HG02763 (cell line): ENCODE measurements around the gene TAAR1.
"Not testable (repeated sequence)": the region's sequence is repeated elsewhere in the genome, so short reads cannot be mapped to it uniquely, and the experiment has no call there.

Source experiments
- ATAC-seq: cut with Tn5 transposase; IDR thresholded peaks from one replicate; pipeline ENCODE4 v1.9.1; 2021; ENCODE audit warnings: mild to moderate bottlenecking, moderate library complexity; ENCODE audit not compliant: unreplicated experiment

The TAAR1 gene, protein sequence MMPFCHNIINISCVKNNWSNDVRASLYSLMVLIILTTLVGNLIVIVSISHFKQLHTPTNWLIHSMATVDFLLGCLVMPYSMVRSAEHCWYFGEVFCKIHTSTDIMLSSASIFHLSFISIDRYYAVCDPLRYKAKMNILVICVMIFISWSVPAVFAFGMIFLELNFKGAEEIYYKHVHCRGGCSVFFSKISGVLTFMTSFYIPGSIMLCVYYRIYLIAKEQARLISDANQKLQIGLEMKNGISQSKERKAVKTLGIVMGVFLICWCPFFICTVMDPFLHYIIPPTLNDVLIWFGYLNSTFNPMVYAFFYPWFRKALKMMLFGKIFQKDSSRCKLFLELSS

DNA sequence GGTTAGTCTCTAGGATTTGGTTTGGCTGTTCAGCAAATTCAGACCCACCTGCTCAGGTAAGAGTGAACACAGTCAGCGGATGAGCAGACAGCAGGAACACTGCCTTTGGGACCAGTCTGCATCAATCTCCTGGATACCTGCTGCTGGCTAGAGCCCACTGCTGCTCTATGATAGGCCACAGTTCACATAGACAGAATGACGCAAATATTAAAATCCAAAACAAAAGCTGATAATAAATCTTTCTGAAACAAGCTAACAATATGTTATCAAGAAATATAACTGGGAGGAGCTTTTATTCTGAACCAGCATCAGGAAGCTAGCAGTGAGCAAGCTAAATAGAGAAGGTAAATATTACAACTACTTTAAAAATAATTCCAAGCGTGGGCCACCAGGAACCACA, at the start of gene TAAR1:
Gene TAAR1 (minus strand): TSS at position 101 of the 400 bp plus-strand sequence. CDS start 13,179 bp downstream, outside the sequence.
- no peak for ATAC-seq

GRCh38 chr6:132708771-132709170, 49.8 kb upstream of the TAAR1 start:
- ATAC-seq: no peak

DNA sequence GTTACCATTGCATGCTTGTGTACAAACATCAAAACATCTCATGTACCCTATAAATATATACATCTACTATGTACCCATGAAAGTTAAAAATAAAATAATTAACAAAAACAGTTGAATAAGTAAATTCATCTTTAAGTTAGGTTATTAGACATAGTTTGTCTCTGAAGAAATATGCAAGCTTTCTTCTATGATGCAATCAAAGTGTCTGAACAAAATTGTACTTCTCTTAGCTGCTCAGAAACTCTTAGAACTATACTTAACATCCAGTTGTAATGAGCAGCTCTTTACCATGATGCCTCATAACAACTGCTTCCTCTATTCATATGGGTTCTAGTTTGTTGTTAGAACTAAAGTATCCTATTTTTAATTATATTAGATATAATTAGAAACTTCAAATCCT, 49.0 kb upstream of the TAAR1 start:
- ATAC-seq: no peak

GRCh38 chr6:132706756-132707155, 47.8 kb upstream of the TAAR1 start:
- ATAC-seq: not testable (repeated sequence)

DNA sequence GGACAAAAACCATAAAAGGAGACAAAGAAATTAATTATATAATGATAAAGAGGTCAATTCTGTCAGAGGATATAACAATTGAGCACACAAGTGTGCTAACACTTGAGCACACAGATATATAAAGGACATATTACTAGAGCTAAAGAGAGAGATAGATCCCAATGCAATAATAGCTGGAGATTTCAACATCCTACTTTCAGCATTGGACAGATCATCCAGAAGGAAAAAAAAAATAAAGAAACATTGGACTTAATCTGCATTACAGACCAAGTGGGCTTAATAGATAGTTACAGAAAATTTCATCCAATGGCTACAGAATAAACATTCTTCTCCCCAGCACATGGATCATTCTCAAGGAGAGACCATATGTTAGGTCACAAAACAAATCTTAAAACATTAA, 45.0 kb upstream of the TAAR1 start:
- no peak for ATAC-seq

GRCh38 chr6:132698608-132699007, 39.6 kb upstream of the TAAR1 start:
- ATAC-seq: no peak

DNA sequence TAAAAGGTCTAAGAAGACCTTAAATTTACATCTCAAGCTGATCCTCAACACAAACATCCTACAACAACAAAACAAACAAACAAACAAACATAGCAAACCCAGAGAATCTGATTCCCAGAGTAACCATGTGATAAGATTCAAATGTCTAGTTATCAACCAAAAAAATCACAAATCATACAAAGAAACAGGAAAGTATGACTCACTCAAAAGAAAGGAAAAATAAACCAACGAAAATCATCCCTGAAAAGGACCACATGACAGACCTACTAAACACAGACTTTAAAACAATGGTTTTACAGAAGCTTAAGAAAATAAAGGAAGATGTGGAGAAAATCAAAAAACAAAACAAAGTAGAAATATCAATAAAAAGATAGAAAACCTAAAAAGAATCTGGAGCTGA, 36.8 kb upstream of the TAAR1 start:
- no peak for ATAC-seq

DNA sequence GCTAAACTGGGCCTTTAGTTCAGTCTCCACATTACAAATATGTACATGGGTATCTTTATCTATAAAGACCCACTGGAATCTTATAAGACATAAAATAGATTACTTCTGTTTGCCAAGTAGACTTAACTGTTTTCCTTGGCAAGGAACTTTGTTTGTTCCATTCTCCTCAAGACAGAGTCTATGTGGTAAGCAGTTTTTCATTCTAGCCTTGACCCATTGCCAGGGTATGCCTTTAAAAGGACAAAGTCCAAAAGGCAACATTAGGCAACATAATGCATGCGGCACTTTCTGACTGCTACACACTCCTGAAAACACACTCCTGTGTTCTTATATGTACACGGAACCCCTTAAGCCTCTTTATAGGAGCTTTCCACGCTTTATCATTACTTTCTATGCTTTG, 34.5 kb upstream of the TAAR1 start:
- no peak for ATAC-seq

- no peak for ATAC-seq
Measured at GRCh38 chr6:132690678-132691077, 31.7 kb upstream of the TAAR1 start.

- ATAC-seq: no peak
Measured at GRCh38 chr6:132687306-132687705, 28.3 kb upstream of the TAAR1 start.

DNA sequence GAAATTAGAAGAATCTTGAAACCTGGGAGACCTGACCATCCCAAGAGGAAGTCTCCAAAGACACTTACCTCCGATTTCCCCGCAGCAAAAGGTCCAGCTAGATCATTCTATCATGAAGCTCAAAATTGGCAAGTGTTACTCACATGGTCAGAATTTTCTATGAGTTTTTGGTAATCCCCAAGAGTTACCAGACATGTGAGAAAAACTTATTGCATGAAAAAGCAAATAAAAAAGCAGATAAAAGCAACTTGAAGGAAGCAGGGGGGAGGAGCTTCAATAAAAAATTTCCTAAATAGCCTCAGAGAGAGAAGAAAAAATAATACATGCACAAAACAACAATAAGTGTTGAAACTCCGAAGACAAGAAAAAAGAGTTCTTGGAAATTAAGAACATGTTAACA, 27.5 kb upstream of the TAAR1 start:
- ATAC-seq: no peak

DNA sequence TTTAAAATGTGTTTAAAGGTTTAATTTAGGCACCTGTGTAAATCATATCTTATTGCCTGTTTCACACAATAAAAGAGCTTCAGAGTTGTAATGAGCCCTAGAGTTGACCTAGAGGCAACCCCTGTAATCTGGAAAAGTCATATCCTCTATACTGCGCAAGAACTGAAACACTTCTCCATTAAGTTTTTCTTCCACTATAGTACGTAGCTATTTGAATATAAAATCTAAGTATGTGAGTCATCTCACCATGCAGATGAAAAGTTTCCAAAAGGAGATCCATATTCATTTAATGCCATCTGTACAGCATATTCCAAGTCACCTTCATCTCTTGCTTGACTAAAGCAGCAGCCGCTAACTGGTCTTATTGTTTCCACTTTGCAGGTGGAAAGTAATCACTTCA, 26.0 kb upstream of the TAAR1 start:
- ATAC-seq: no peak

- ATAC-seq: no peak
Measured at GRCh38 chr6:132684272-132684671, 25.3 kb upstream of the TAAR1 start.

GRCh38 chr6:132683543-132683942, 24.6 kb upstream of the TAAR1 start:
- no peak for ATAC-seq

GRCh38 chr6:132679094-132679493, 20.1 kb upstream of the TAAR1 start:
- ATAC-seq: peak; percentile 56

- ATAC-seq: no peak
Measured at GRCh38 chr6:132675749-132676148, 16.8 kb upstream of the TAAR1 start.

GRCh38 chr6:132675002-132675401, 16.0 kb upstream of the TAAR1 start:
- ATAC-seq: no peak

- ATAC-seq: no peak
Measured at GRCh38 chr6:132673376-132674094, 14.6 kb upstream of the TAAR1 start.

DNA sequence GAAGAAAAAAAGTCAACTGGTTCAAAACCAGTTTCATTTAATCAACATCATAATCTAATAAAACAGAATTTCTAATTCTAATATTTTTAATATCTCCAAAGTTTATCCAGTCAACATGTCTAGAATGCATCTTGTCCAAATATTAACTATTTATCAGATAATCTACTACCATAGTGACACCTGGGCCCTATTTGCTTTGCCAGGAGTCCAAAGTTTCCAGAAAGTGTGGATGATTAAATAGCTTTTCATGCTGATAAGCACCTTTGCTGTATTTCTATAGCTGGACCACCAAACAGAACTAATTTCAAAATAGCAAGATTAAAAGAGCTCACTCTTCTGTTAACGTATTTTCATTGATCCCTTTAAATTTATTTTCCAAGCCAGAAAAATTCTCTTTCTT, 12.3 kb upstream of the TAAR1 start:
- ATAC-seq: no peak

DNA sequence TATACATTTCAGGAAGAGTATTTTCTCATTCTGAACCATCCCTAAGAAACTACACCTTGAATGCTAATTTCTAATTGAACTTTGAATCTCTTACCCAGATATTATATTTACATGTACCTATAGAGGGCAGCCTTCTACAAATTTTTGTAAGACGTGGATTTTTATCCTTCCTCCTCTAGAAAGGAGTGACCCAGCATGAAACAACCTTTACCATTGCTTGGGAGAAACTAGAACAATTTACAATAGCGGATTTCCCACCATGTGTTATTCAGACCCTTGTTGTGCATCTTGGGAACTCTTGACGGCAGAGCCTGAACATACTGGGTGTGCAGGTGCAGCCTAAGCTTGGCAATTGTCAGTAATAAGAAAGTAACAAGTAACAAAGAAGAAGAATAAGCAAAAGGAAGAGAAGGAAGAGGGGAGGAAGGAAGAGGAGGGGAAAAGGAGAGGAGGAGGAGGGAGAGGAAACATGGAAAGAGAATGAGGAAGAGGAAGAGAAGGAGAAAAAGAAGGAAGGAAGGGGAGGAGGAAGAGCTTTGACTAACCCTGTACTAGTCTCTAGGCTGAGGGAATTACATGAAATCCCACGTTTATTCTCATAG, 10.8 kb upstream of the TAAR1 start:
- ATAC-seq: no peak

DNA sequence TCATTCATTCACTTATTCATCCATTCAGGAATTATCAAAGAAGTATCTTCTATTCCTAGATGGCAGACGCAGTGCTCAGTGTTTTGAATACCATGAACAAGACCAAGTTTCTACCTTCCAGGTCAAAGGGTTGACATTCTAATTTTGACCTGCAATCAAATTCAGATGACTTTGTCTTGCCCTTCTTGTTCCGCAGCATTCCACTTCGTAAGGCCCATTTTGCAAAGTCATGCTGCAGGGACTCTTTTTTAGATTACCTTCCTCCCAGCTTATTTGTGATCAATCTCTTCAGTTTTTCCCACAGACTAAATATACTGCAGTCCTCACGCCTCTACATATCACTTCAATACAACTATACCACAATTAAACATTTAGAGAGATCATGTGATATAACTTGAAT, 7.1 kb upstream of the TAAR1 start:
- no peak for ATAC-seq
